NCI-H146 (cell line): ENCODE results near the gene RBFOX1.

ENCODE experiments used
- DNase-seq: peaks from one replicate; lab custom pipeline; 2025; lab: John Stamatoyannopoulos, UW

RBFOX1 gene

DNA sequence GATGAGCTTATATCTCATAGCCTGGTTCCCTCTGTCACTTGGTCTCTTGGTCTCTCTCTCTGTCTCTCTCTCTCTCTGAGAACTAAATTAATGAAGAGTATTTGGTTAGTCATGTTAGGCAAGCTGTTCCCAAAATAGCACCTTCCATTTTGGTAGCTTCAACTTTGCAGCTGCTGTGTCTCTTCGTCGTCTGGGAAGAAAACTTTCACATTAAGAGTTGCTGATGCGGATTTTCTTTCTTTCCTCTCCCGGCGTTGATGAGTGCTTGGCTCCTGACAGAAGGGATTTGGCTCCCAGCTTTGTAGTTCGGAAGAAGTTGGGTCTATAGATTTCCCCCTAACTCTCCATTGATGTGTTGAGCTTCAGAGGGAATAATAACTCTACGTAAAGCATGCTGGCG lies at the start of gene RBFOX1:
TSS of gene RBFOX1 (plus strand) at position 235 of the 400 bp plus-strand sequence.
- no peak for DNase-seq

DNA sequence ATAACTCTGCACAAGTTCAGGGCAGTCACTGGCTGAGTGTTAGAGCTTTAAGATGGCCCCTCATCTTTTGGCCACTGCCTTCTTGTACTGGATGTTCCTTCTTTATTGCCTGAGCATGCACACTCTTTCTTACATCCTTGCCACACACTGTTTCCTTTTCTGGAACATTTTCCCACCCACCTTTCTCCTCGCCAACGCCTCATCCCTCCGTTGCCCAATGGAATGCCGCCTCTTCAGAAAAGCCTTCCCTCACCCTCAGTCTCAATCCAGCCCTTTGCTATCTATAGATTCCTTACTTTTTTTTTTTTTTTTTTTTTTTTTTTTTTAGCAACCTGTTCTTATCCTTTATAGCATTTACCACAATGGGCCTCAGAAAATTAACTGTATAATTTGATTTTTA lies 47.9 kb upstream of the RBFOX1 start:
- DNase-seq: no peak

DNA sequence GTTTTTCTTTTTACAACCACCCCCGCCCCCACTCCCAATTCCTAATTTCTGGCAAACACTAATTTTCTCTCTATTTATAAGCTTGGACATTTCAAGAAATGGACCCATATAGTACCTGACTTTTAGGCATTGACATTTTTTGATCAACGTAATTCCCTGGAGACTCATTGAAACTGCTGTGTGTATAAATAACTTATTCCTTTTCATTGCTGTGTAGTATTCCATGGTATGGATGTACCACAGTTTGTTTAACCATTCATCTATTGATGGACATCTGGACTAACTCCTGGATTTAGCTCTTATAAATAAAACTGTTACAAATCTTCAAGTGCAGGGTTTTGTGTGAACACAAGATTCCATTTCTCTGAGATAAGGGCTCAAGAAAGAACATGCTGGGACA lies 47.1 kb upstream of the RBFOX1 start:
- no peak for DNase-seq

DNA sequence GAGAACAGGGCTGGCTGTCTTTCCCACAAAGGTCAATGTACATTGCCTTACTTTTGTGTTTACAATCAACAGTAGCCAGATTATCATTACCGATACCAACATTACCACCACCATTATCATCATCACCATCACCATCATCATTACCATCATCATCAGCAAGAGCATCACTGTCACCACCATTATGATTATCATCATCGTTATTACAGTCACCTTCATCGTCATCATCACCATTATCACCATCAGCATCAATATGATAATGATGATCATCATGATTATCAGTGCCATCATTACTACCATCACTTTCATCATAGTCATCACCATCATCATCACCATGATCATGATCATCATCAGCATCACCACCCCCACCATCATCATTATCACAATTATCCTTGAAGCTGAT lies 43.3 kb upstream of the RBFOX1 start:
- no peak for DNase-seq

DNA sequence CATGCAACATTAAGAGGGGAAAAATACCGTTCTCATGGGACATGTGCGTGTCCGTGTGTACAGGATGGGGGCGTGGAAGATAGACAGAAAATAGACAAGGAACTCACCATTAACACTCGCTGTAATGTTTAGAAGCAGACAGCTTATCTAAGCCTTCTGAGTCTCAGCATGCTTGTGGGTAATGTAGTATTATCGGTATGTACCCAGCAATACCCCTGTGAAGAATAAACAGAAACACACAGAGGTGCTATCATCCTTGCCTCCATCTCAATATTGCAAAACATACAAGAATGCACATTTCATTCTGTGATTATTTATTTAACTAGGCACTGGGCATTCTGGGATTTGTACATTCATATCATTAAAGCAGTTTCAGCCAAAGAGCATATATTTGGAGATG lies 42.0 kb upstream of the RBFOX1 start:
- no peak for DNase-seq

DNA sequence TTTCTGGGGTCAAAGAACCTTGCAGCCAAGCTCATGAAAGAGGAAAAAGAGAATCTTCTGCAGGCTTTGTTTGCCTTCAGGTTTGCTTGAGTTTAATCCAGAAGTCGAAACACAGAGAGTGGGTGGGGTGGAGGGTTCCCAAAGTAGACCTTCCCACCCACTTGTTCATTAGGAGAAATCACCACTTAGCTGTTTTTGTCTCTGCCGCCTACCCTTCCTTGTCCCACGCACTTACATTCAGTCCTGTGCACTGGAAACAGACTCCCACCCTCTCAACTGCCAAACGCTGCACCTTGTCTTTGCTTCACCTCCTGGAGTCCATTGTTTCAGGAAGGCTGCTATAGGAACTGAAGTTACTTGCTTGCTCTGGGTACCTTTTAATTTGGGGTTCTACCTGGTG lies 38.6 kb upstream of the RBFOX1 start:
- DNase-seq: no peak

DNA sequence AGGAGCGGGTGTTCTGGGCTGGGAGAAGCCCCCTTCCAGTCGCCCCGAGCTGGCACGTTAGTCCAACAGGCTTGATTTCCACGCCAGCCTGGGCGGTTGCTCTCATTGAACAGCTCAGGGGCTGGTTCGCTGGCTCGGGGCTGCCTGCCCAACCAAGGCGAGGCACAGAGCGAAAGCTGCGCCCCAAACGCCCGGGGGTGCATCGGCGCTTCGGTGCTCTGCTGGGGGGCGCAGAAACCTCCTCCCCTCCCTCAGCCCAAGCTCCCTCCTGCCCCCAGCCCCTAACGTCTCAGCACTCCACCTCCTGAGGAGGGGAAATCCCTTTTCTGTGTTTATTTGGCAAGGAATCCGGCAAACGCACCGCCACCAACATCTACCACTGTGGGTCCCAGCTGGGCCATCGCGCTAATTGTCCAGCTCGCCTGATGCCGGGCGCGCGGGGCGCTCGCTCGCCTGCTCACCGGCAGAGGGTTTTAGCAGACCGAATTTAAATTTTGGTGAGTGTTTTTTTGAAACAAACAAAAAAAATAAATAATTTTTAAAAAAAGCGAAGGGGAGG lies 29.5 kb upstream of the RBFOX1 start:
- peak; percentile 33 for DNase-seq

DNA sequence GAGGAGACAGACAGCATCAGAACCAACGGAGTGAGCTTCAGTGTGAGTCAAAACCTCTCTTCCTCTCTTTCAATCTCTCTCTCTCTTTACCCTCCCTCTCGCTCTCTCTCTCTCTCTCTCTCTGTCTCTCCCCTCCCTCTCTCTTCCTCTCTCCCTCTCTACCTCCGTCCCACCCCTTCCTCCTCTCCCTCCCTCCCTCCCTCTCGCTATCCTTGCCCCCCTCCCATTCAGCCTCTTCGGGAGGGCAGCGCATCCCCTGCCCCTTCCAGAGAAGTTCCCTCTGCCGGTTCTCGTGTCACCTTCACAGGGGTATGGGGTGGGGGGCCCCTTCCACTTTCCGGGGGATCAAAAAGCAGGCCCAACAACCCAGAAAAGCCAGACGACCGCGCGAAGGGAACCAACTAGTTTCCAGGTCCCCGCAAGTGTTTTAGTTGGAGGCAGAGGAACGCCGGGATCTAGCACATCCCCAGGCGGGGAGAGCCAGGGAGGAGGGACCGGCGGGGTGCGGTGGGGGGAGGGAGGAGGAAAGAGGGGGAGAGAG lies 28.9 kb upstream of the RBFOX1 start:
- no peak for DNase-seq

DNA sequence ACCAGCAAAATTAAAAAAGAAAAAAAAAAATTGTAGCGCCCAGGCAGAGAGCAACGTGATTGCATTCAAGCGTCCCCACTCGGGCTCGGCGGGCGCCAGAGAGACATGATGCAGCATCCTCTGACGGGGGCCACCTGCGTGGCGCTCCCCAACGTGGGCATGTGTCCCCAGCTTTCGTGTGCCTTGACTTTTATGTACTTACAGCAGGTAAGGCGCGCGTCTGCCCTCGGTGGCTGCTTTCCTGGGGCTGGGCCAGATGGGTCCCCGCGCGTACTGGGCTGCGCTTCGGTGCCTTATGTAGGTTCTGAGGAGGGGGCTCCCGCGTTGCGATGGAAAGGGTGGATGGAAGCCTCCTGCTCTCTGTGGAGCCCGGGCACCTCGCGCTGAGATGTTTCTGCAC lies 28.4 kb upstream of the RBFOX1 start:
- DNase-seq: peak; percentile 21

DNA sequence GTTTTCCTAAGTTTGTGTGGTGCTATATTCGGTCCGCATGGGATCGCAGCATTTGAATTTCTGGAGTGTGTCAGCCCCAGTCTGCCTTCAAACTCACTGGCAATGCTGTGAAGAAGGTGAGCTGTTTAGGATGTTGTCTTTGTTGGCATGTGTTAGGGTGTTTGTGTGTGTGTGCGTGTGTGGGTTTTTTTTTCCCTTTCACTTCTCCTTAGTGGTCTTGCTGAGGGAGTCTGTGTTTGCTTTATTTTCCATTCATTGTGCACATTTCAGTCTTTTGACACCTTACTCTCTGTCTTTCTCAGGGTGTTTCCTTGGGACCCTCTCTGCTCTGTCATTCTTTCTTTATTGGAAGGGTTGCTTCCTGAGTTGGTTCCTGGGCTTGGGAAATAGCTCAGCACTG lies 27.7 kb upstream of the RBFOX1 start:
- DNase-seq: no peak

DNA sequence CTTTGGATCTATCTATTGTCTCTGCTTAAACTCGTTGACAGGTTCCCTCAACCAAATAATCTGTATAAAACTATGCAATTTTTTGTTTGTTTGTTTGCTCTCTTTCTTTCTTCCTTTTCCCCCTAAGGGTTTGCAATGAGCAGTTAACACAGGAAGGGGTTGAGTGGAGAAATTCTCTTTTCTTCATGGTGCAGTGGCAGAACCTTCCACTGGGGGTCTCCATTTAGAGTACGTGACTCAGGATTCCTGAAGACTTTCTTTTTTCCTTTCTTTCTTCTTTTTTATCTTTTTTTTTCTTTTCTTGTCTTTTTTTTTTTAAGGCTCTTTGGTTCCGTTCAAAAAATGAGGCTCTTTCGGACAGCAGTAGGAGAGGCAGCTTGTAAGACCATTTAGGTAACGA lies 19.5 kb upstream of the RBFOX1 start:
- DNase-seq: peak; percentile 34

DNA sequence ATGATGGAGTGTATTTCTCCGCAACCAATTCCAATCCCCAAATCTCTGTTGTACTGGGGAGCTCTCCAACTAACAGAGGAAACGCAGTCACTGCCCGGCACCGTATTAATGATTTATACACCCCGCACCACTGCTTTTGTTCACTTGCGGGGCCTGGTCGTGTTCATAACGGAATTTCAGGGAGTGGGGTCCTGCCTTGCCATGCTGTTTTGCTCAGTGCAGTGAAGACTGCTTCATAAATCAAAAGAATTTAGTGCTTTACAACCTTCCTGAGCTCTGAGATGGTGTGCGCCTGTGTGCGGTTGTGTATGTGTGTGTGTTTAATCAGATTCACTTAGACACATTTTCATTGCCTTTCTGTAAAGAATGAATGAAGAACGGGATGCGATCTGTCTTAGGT lies 18.5 kb upstream of the RBFOX1 start:
- DNase-seq: no peak

DNA sequence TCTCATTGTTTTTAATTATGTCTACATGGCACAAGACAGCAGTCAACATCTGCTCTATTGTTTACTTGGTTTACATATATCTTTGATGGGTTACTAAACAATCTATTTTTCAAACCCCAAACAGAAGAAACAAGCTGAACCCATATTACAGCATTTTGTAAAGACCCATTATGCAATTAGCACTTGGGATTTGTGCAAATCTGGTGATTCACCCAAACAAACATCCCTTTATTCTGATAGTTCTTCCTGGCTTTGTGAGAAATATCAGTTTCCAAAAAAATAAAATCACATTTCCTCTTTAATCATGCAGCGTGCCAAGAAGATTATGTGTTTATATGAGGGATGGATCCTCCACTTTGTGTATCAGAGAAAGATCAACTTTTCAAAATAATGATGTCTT lies 16.8 kb upstream of the RBFOX1 start:
- DNase-seq: peak; percentile 48

DNA sequence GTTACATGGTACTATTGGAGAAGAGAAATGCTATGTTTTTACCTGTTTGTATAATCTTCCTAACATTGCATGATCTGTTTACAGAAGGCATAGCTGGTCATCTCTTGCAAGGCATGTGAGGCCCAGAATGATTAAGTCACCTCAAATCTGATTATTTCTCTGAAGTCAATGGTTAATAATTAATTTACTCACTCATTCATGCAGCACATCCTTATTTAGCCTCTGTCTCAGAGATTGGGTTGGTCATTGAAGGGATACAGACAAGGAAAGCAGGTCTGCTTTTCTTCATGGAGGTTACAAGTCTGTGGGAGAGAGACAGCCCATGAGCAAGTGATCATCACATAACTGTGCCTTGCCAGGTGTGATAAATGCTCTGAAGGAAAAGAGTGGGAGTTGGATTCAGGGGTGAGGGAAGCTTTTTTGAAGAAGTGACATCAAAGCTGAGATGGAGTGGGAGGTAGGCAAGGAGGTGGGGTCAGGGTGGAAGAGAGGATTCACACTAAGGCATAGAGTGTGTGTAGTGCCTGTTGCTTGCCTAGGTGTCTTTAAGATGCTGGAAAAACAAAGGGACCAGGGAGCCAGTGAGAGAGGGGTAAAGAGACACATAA lies 16.3 kb upstream of the RBFOX1 start:
- DNase-seq: no peak

DNA sequence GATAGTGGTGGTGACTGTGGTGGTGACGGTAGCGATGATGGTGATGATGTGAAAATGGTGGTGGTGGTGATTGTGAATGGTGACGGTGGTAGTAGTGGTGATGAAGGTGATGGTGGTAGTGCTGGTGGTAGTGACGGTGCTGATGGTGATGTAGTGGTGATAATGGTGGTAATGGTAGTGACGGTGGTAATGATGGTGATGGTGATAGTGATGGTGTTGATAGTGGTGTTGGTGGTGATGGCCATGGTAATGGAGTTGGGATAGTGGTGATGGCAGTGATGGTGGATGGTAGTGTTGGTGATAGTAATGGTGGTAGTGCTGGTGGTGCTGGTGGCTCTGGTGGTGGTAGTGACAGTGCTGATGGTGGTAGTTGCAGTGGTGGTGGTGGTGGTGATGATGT lies 14.7 kb upstream of the RBFOX1 start:
- DNase-seq: no peak

DNA sequence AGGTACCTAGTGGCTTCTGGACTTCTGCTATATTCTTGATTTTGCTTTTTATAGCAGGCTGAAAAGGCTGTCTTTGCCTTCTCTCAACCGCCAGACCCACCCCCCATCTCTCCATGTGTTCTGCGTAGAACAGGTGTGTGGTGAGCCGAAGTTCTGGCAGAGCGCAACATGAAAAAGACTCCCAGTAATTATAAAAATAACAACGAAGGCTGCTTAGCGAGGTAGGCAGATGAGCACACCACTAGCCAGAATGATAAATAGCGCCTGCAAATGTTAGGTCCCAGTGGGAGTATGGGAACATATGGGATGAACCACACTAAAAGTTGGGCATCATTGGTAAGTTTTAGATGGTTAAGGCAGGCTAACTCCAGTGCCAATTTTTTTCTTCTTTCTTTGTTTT lies 14.0 kb upstream of the RBFOX1 start:
- peak; percentile 4 for DNase-seq

DNA sequence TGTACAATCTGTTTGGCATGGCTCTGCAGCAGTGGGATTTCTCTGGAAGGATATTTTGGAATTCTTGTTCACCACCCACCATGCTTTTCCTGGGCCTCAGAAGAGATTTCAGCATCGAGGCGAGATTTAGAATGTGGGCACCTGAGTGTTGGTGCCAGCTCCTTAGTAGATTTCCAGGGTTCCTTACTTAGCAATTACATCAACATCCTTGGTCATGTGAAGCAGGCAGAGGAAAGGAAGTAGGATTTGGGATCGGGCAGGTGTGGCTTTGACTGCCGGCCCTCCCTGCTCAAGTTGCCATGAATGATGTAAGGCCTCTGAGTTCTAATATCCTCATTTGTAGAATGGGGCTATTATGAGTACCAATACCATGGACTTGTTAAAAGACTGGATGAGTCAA lies 13.1 kb upstream of the RBFOX1 start:
- no peak for DNase-seq

DNA sequence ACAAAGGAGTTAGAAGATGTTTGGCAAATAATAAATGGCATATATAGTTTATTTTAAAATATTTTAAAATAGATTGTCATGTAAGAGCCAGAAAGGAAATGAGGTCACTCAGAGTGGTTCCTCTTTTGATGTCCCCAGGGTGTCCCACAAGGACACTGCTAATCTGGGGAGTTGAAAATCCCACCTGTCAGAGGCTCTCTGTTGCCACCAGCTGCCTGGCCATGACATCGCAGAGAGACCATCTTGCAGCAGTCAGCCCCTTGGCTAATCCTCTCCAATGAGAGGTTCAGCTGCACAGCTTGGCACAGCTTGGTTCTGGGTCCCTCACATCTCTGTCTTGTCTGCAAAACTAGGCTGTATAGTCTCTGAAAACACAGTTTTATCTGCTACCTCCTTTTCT lies 11.0 kb upstream of the RBFOX1 start:
- DNase-seq: peak; percentile 17

DNA sequence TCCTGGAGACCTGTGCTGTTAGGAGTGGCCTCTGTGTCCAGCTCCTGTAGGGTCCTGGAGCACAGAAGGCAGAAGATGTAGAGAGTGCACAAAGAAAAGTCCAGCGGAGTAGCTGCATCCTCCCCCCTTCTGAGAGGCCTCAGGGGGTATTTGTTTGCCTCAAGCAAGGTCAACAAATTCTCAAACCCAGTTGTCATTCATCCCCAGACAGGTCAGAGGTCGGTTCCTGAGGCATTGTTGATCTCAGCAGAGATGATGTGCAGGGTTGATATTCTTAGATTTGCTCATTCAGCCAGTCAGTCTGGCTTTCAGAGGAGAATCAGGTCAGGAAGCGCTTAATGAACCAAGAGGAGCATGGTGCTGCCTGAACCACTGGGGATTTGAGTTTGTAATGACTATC lies 8.3 kb upstream of the RBFOX1 start:
- peak; percentile 70 for DNase-seq

DNA sequence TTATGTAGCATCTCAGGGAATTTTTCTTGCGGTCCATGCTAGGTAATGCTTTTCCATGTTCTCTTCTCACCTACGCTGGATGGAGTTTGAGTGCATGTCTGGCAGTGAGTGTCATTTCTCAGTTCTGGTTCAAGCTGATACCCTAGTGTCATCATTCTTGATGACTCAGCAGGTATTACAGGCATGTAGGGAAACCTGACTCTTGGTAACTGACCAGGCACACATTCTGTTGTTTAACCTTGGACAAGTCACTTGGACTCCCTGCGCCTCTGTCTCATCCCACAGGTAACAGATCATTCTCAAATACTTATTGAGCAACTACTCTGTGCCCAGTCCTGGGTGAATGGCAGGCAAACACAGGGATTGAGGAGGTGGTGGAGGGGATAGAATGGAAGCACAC lies 6.8 kb upstream of the RBFOX1 start:
- DNase-seq: no peak

DNA sequence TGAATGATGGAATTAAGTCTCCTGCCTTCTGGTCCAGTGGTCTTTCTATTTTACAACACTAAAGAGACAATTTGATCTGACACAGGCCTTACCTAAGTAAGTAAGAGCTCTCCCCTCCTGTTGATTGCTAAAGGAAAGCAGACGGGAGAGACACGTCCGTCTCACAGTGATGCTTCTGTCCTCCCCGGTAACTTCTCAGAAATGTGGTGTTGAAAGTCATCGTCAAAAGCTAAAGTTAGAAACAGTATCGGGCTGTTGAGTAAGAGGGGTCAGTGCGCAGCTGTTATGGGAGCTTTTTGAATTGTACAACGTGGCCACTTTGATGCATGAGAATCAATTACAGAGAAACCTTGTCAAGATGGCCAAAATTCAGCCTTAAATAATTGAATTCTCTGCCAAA lies 1.9 kb upstream of the RBFOX1 start:
- no peak for DNase-seq

DNA sequence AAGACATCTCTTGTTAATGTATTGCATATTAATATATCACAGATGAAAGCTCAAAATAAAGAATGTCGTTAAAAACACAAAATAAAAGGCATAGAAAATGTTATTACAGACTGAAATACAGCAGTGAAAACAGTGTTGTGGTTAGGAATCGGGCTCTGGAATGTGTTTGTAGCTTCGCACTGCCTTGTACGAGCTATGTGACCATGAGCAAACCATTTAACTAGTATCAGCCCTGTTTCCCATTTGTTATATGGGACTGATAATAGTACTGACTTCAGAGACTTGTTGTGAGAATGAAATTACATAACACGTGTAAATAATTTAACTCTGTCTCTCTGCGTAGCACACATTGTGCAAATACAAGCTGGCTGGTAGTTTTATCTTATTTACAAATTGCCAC lies 648 bp upstream of the RBFOX1 start:
- no peak for DNase-seq

DNA sequence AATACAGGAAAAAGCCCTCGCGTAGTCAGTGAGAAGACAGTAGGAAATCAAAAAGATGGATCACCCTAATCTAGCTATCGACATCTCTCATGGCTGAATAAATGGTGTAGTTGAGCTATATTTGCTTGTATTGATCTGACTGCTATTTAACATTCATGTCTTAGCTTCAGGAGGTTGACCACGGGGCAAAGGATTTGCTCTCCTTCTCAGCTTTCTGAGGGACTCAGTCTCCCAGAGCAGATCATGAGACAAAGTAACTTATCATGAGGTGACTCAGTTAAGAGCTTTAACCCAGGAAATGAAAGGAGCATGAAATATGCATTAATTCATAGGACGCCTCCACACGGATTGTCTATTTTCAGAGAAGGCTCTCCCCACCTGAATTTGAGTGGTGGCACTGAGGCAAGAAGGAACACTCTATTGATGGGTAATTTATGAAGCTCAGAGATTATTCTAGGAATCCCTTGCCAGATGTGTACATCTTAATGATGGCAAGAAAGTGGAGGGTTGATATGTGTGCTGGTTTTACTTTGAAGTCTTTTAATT lies 608 bp downstream of the RBFOX1 start:
- no peak for DNase-seq
